ENCODE measurements around the gene CD207. TPM values are rescaled to one million over a fixed set of nuclear protein-coding genes. Genes with fewer than 3 reads are reported as not detected.

The CD207 gene
- total and polyA plus RNA-seq, 4 donors, result not detected

DNA sequence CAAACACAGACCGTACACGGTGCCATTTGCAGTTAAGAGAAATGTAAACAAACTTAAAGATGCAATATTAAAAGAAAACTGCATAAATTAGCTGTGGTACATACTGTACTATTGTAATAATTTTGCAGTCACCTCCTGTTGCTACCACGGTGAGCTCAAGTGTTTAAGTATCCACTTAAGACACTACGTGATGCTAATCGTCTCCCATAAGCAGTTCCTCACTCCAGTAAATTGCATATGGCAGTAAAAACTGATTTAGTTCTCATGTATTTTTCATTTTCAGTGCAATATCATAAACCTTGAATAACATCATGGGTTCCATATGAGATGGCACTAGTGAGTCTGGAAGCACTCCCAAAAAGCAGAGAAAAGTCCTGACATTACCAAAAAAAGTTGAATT, 29.6 kb downstream of the CD207 start:
- Histone ChIP-seq H3K27me3 (ENCODE audit: control insufficient read depth in 4 of 4, insufficient read depth in 4 of 4, low read length in 3 of 4) (peaks cover 0 to 2% (median 0%) of the 10 kb centered on the region in 4 donors), H3K4me1 (ENCODE audit: control insufficient read depth in 4 of 4, insufficient read depth in 4 of 4, low read length in 3 of 4) (no peaks in the 10 kb centered on the region), H3K36me3 (ENCODE audit: control insufficient read depth in 4 of 4, insufficient read depth in 3 of 4, low read depth in 1 of 4, low read length in 3 of 4) (no peaks in the 10 kb centered on the region), H3K9me3 (ENCODE audit: control insufficient read depth in 4 of 4, low read length in 3 of 4) (no peaks in the 10 kb centered on the region), H3K4me3 (ENCODE audit: low read depth in 1 of 3, low read length in 3 of 3) (no peak overlapping the region), H3K27ac (ENCODE audit: low read depth in 1 of 2, low read length in 2 of 2) (no peak overlapping the region), H3K9ac (ENCODE audit: low read depth in 1 of 2, low read length in 2 of 2) (no peak overlapping the region)
- TF ChIP-seq, protein P1, sequence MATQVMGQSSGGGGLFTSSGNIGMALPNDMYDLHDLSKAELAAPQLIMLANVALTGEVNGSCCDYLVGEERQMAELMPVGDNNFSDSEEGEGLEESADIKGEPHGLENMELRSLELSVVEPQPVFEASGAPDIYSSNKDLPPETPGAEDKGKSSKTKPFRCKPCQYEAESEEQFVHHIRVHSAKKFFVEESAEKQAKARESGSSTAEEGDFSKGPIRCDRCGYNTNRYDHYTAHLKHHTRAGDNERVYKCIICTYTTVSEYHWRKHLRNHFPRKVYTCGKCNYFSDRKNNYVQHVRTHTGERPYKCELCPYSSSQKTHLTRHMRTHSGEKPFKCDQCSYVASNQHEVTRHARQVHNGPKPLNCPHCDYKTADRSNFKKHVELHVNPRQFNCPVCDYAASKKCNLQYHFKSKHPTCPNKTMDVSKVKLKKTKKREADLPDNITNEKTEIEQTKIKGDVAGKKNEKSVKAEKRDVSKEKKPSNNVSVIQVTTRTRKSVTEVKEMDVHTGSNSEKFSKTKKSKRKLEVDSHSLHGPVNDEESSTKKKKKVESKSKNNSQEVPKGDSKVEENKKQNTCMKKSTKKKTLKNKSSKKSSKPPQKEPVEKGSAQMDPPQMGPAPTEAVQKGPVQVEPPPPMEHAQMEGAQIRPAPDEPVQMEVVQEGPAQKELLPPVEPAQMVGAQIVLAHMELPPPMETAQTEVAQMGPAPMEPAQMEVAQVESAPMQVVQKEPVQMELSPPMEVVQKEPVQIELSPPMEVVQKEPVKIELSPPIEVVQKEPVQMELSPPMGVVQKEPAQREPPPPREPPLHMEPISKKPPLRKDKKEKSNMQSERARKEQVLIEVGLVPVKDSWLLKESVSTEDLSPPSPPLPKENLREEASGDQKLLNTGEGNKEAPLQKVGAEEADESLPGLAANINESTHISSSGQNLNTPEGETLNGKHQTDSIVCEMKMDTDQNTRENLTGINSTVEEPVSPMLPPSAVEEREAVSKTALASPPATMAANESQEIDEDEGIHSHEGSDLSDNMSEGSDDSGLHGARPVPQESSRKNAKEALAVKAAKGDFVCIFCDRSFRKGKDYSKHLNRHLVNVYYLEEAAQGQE (IDR thresholded peaks at IDR 0.05), result no peak
- TF ChIP-seq ATF3 (IDR thresholded peaks at IDR 0.05), result no peak
- no peak for TF ChIP-seq RXRA (IDR thresholded peaks at IDR 0.05)
- TF ChIP-seq NR2F2 (IDR thresholded peaks at IDR 0.05), result no peak
- TF ChIP-seq, protein P2, sequence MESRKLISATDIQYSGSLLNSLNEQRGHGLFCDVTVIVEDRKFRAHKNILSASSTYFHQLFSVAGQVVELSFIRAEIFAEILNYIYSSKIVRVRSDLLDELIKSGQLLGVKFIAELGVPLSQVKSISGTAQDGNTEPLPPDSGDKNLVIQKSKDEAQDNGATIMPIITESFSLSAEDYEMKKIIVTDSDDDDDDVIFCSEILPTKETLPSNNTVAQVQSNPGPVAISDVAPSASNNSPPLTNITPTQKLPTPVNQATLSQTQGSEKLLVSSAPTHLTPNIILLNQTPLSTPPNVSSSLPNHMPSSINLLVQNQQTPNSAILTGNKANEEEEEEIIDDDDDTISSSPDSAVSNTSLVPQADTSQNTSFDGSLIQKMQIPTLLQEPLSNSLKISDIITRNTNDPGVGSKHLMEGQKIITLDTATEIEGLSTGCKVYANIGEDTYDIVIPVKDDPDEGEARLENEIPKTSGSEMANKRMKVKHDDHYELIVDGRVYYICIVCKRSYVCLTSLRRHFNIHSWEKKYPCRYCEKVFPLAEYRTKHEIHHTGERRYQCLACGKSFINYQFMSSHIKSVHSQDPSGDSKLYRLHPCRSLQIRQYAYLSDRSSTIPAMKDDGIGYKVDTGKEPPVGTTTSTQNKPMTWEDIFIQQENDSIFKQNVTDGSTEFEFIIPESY (IDR thresholded peaks at IDR 0.05), result no peak
- TF ChIP-seq RAD21 (IDR thresholded peaks at IDR 0.05), result no peak
- TF ChIP-seq FOXA1 (IDR thresholded peaks at IDR 0.05), result no peak
- no peak for TF ChIP-seq YY1 (IDR thresholded peaks at IDR 0.05)
- TF ChIP-seq FOXA2 (IDR thresholded peaks at IDR 0.05), result no peak
- no peak for TF ChIP-seq TAF1 (conservative IDR thresholded peaks at IDR 0.05)
- no peak for TF ChIP-seq GABPA (IDR thresholded peaks at IDR 0.05 in 1 of 2, conservative IDR thresholded peaks at IDR 0.05 in 1 of 2)
- TF ChIP-seq, protein P3, sequence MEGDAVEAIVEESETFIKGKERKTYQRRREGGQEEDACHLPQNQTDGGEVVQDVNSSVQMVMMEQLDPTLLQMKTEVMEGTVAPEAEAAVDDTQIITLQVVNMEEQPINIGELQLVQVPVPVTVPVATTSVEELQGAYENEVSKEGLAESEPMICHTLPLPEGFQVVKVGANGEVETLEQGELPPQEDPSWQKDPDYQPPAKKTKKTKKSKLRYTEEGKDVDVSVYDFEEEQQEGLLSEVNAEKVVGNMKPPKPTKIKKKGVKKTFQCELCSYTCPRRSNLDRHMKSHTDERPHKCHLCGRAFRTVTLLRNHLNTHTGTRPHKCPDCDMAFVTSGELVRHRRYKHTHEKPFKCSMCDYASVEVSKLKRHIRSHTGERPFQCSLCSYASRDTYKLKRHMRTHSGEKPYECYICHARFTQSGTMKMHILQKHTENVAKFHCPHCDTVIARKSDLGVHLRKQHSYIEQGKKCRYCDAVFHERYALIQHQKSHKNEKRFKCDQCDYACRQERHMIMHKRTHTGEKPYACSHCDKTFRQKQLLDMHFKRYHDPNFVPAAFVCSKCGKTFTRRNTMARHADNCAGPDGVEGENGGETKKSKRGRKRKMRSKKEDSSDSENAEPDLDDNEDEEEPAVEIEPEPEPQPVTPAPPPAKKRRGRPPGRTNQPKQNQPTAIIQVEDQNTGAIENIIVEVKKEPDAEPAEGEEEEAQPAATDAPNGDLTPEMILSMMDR (IDR thresholded peaks at IDR 0.05; ENCODE audit: low read depth, low read length, missing input control), result no peak
- no peak for TF ChIP-seq EGR1 (IDR thresholded peaks at IDR 0.05; ENCODE audit: low read depth in 2 of 2)
- TF ChIP-seq HNF4G (IDR thresholded peaks at IDR 0.05), result no peak
- no peak for TF ChIP-seq SP1 (IDR thresholded peaks at IDR 0.05)
- no peak for TF ChIP-seq HNF4A (conservative IDR thresholded peaks at IDR 0.05)
- TF ChIP-seq JUND (IDR thresholded peaks at IDR 0.05), result no peak
- TF ChIP-seq, protein P4, sequence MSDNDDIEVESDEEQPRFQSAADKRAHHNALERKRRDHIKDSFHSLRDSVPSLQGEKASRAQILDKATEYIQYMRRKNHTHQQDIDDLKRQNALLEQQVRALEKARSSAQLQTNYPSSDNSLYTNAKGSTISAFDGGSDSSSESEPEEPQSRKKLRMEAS (IDR thresholded peaks at IDR 0.05), result no peak
- DNase-seq (ENCODE audit: low spot score), result no peak
- 72% methylated on average over 5 of the region's 5 CpGs for WGBS

Measured in liver (tissue), 9 donors.